HS-5 (cell line): ENCODE measurements around the gene PLCB1.

Source experiments
- DNase-seq: peaks from one replicate; pipeline ENCODE4 v3.0.0-alpha.2; 2012; ENCODE audit warnings: low read depth

PLCB1 gene

DNA sequence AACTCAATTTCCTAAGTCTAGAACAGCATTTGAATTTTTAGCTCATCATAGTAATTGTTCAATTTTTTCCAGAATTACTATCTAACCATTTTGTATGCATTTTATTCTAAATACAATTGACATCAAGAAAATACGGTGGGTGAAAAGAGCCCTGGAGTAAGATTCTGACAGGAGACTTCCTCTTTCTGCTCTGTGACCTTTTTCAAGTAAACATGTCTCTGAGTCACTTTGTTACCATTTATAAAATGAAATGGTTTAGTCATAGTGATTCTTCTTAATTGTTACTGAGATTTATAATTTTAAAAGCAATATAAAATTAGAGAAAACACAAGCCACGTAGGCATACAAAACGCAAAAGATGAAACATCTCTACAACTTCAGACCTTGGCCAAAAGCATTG lies 80.2 kb downstream of the PLCB1 start:
- DNase-seq, result no peak

DNA sequence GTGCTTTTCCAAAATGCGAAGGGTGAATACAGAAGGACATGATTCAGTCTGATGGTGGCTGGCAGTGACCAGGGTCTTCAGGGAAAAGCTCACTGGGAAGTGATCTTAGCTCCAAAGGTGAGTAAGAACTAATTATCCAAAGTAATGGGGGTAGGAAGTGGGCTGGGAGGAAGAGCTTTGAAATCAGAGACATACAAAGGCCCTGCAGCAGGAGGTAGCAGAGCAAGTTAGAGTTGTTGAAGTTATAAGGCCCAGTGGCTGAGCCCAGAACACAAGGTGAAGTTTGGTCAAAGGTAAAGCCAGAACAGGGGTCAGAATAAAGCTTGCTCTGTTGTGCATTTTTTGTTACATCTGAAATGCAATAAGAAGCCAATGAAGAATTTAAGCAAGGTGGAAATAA lies 81.2 kb downstream of the PLCB1 start:
- DNase-seq, result no peak

- DNase-seq, result no peak
These were observed 81.9 kb downstream of the PLCB1 start for GRCh38 chr20:8213831-8214587.

- no peak for DNase-seq
These were observed 83.3 kb downstream of the PLCB1 start for GRCh38 chr20:8215361-8215781.

- DNase-seq, result no peak
These were observed 84.5 kb downstream of the PLCB1 start for GRCh38 chr20:8216375-8217200.

DNA sequence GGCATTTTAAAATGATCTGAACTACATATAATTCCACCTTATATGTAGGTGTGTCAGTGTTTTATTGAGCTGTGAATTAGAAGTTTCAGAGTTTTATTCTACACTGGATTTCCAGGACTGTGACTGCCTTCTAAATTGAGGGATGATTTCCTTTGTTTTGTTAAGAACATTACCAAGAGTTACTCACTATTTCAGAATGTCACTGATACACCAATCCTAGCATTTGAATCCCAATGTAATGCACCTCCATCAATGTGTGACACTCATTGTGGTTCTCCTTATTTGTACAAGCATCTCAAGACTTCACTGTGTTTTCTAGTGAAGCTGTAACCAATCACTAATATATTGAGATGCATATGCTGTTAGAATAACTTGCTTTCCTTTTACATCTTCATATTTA lies 86.8 kb downstream of the PLCB1 start:
- DNase-seq, result peak; percentile 40

DNA sequence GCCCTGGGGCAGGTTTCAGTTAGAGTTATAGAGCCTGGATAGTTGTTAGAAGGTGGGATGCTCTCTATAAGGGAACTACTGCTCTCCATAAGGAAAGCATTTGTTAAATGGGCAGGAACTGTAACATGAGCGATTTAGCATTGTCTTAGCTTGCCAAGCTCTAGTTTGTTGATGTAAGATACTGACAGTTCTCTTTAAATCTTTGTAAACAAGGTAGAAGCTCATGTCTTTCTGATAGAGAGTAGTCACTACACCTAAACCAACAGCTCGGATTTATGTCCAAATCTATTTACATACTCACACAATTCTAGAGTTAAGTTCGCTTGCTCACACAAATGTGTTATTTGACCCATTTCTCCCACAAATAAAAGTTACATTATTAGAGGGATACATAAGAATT lies 87.3 kb downstream of the PLCB1 start:
- DNase-seq, result no peak

- DNase-seq, result no peak
These were observed 88.7 kb downstream of the PLCB1 start for GRCh38 chr20:8220716-8221115.

DNA sequence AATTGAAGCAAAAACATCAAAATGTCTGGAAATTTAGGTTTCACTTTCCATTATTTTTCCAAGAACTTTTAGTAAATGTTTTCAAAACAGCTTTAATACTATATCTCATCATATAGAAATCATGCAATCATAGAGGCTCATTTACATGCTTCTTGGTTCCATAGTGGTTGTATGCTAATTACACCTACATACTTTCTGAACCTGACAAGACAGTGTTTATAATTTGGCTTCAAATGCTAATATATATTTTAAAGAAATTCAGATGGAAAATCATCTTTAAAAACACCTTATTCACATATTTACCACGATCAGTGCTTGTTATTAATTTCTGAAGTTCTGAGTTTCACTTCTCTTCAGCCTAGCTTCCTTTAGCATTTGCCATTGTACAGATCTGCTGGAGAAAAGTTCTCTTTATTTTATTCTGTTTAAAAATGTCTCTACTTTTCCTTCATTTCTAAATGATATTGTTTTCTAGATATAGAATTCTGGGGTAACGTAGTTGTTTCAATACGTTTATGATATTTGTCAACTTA lies 89.9 kb downstream of the PLCB1 start:
- no peak for DNase-seq

DNA sequence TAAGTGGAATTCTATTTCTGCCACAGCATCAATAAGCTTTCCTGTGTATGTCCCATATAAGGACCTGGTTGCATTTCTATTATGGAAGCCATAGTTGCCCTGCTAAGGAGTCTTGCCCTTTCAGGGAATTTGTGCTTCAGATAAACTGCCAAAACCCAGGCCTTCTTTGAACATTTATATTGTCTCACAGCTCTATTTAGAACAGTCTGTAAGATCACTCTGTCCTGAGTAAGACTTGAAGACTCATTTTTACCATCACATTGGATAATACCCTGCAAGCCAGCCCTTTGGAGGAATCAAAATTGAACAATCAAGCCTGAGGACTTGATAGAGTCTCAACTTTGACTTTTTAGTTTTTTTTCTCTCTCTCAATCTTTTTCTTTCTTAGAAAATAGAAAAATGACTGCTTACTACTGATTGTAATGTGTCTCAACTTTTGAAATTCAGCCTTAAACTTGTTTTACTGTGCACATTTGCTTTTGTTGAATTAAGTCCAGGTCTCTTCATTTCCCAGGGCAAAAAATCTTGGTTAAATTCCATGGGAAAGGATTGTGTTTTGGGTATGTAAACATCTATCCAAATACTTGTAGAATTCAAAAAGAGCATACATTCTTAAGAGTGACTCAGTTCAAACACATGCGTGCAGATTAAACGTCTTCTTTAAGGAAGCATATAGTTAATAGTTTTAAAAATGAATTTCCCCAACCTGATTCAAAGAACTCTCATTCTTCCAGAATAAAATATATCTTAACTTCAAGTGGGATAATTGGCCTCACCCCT lies 91.2 kb downstream of the PLCB1 start:
- DNase-seq, result peak; percentile 52

DNA sequence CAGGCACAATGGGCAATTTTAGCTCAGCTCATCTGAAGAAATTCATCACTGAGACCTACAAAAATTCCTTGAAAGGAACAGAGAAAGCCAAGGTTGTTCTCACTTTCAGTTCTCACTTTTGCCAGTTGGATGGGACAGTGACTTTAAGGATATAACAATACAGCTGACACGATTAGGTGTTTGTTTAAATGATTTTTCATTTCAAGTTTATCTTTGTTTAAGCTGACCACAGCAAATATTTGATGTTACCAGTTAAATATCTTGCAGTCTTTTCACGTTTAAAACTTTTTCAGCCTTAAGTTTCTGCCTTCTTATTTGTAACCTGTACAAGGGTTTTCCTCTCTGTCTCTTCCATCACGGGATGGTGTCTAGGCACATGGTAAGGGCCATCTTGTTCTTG lies 93.6 kb downstream of the PLCB1 start:
- DNase-seq, result no peak

GRCh38 chr20:8226106-8226505 lies 94.0 kb downstream of the PLCB1 start:
- no peak for DNase-seq

DNA sequence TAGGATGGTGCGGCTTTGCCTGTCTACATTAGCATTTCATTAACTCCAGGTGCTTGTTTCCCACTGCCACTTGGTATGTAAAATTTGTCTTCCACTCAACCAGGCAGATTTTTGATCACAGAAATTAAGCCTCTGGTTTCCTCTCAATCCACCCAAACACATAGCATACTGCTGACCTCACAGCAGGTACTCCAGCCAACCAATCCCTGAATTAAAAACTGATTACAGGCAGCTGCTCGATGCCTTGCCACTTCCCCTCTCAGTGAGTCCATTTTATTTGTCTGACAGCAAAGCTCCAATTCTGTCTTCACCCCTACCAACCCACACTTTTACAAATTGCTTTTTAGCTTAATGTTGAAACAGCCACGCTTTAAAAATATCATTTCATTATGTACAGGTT lies 95.2 kb downstream of the PLCB1 start:
- no peak for DNase-seq

DNA sequence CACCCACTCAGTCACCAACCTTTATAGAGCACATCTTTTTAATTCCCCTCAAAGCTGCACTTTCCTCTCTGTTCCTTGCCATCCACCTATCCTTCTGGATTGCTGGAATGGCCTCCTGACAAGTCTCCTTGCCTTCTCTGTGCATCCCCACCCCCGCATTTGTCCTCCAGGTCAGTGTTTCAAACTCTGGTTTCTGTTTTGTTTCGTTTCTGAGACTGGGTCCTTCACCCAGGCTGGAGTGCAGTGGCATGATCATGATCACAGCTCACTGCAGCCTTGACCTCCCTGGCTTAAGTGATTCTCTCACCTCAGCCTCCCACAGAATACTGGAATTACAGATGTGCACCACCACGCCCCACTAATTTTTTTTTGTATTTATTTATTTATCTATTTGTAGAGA lies 96.2 kb downstream of the PLCB1 start:
- DNase-seq, result no peak

GRCh38 chr20:8229090-8229489 lies 97.0 kb downstream of the PLCB1 start:
- no peak for DNase-seq

DNA sequence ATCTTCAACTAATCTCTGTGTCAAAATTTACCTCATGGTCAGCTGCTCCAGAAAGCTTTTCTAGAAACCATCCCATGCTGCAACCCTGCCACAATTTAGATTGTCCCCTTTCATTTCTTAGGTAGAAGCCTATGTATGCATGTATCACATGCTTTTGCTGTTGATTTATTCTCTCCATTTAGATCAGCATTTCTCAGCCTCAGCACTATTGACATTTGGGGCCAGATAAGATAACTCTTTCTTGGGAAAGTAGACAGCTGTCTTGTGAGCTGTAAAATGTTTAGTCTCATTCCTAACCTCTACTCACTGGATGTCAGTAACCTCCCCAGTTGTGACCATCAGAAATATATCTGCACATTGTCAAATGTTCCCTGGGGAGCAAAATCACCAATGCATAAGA lies 99.0 kb downstream of the PLCB1 start:
- DNase-seq, result no peak

DNA sequence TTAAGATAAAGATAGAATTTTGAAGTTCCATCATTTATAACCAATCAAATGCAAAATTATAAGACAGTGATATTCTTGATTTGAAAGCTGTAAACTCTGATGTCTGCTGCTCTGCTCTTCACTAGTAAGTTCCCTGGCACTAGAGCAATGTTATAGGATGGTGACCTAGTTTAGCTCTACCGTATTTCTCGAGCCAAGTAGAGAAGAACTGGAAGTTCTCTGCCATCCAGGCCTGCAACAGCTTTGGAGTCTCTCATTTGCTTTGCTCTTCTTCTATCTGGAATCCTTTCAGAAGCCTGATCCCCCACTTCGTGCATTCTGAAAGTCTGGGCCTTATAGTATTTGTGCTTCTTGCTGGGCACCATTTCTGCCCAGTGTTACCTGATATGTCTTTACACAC lies 100.3 kb downstream of the PLCB1 start:
- no peak for DNase-seq

DNA sequence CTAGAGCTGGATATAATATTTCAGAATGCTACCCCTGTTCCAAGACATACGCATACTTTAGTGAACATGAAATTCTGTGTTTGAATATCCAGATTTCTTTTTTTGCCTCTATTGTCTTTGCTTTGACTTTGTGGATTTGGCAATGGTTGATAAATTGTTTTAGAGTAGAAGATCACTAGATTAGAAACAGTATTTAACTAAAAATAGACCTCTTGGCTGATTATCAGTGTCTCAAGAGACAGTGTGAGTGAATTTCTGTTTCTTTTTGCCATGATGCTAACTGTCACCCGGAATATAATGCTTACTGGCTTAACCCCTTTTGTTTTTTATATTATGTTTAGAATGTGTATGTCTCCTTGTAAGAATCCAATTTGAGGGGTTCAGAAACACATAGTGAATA lies 102.5 kb downstream of the PLCB1 start:
- DNase-seq, result no peak

DNA sequence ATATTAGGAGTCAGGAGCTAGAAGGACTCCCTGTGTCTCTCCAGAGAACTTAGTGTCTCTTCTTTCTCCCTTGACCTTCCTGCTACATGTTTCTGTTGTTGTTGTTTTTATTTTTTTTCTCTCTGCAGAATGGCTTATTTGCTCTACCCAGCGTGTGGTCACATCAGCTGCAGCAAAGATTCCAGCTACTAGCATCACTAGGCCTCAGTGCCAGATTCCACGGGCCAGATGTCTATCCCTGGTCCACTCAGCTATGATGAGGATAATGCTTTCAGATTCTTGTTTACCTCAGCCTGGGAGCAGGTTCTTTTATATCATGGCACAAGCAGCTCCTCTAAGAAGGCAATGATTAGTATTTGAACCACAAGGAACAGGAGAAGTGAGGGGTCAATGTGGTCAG lies 110.0 kb downstream of the PLCB1 start:
- no peak for DNase-seq

DNA sequence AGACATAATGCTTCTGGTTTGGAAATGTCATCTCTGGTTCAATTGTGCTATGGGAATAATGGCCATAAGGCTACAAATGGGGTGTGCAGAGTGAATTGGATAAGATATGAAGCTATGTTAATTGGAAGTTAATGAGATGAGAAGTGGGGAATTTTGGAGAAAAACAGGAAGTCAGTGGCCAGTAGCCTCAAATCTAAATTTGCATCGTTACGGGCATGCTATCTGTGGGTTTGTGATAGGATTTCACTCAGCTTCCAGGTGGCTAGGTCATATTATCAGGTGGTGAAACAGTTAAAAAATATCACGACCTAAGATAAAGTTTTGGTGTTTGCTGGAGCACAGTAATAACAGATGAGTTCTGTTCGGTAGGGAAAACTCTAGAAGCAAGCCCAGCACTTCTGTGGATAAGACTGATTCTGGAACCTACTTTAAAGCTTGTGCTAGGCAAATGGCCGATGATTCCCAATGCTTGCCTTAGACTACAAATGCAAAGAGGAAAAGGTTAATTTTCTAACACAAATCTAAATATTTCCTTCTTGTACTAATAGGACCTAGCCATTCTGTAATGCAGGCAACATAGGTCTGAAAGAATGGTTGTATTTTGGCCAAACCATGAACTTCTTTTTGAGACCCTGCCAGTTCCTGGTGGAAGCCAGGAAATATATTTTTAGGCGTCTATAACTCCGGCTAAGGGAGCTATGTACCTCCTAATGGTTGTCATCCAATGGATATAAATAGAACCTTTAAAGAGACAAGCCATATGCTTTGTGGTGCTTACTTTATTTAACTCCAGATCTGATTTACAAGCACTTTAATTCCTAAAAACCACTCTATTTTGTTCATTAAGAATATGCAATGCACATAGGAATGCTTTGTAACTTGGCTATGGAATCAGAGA lies 111.0 kb downstream of the PLCB1 start:
- no peak for DNase-seq

DNA sequence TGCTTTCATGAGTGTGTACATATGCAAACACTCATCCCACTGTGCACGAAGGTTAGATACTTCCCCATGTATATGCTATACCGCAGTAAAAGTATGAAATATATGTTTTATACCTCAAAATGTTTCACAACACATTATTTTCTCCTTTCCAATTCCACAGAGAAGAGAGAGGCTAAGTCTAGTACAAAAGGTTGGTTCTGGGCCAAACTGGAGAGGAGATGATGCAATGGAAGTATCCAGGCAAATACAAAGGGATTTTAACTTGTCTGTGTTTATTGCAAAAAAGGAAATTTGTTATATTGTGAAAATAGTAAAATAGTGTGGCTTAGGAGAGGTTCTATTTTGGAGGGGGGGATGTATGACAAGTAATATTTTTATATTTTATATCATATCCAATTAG lies 112.6 kb downstream of the PLCB1 start:
- DNase-seq, result no peak
